Left forelimb (tissue), 1 donor: ENCODE data around the gene TPP1.

Source experiments
- DNase-seq: peaks from one replicate; pipeline ENCODE4 v3.0.0-alpha.2; 2018; ENCODE audit warnings: low spot score

TPP1 gene

GRCh38 chr11:6563121-6563619 is 56.1 kb downstream of the TPP1 start:
- no peak for DNase-seq
